GM23338 (cell line): ENCODE results near the gene SORCS3. TPM values are rescaled to one million over a fixed set of nuclear protein-coding genes. Genes with fewer than 3 reads are reported as not detected.

Source experiments
- ATAC-seq: fragments of 200-7000 bp; cut with Tn5 transposase; 3 replicates; pipeline ENCODE4 v1.9.1; 2020
- DNase-seq: peaks from one replicate; pipeline ENCODE4 v3.0.0-alpha.2; 2015; ENCODE audit warnings: low spot score
- H2AFZ ChIP-seq: fragments of 200-600 bp; sonication (generic); 2 replicates; pipeline ENCODE4 v1.8.0; 2016; ENCODE audit warnings: antibody characterized with exemption, mild to moderate bottlenecking, moderate library complexity
- H3F3A ChIP-seq: fragments of 200-600 bp; sonication (generic); replicated peaks from 2 replicates; pipeline ENCODE4 v1.8.0; 2017; ENCODE audit warnings: antibody characterized with exemption, mixed run types, low read depth
- H3K27ac ChIP-seq: fragments of 200-600 bp; sonication (generic); 2 replicates; pipeline ENCODE4 v1.6.1; 2016; ENCODE audit warnings: low read depth
- H3K27me3 ChIP-seq: fragments of 200-600 bp; sonication (generic); 2 replicates; pipeline ENCODE4 v1.8.0; 2016; ENCODE audit warnings: mild to moderate bottlenecking, mixed run types, moderate library complexity; ENCODE audit not compliant: insufficient read depth
- H3K36me3 ChIP-seq: fragments of 200-600 bp; sonication (generic); 2 replicates; pipeline ENCODE4 v1.8.0; 2016; ENCODE audit warnings: mild to moderate bottlenecking; ENCODE audit not compliant: insufficient read depth
- H3K4me1 ChIP-seq: fragments of 200-600 bp; sonication (generic); 2 replicates; pipeline ENCODE4 v1.8.0; 2016; ENCODE audit warnings: mild to moderate bottlenecking, moderate library complexity; ENCODE audit not compliant: insufficient read depth
- H3K4me2 ChIP-seq: fragments of 200-600 bp; sonication (generic); 2 replicates; pipeline ENCODE4 v1.7.1; 2017; ENCODE audit warnings: mixed run types
- H3K4me3 ChIP-seq: fragments of 200-600 bp; sonication (generic); 2 replicates; pipeline ENCODE4 v1.6.1; 2016; ENCODE audit warnings: mixed run types
- H3K79me2 ChIP-seq: fragments of 200-600 bp; sonication (generic); replicated peaks from 2 replicates; pipeline ENCODE4 v1.8.0; 2017; ENCODE audit warnings: mild to moderate bottlenecking; ENCODE audit not compliant: insufficient read depth
- H3K9me2 ChIP-seq: fragments of 200-600 bp; sonication (generic); 2 replicates; pipeline ENCODE4 v1.8.0; 2017; ENCODE audit not compliant: insufficient read depth
- H4K20me1 ChIP-seq: fragments of 200-600 bp; sonication (generic); replicated peaks from 2 replicates; pipeline ENCODE4 v1.8.0; 2017; ENCODE audit warnings: mild to moderate bottlenecking; ENCODE audit not compliant: insufficient read depth
- H3K27ac Mint-ChIP-seq: 2 replicates; pipeline ENCODE4 v1.8.0; 2020; ENCODE audit warnings: inconsistent platforms, mild to moderate bottlenecking, moderate library complexity, mixed read lengths
- H3K27me3 Mint-ChIP-seq: 3 replicates; pipeline ENCODE4 v1.8.0; 2022; ENCODE audit warnings: low read depth, mild to moderate bottlenecking, moderate library complexity, mixed read lengths, inconsistent platforms; ENCODE audit not compliant: insufficient read depth, poor library complexity
- H3K36me3 Mint-ChIP-seq: 3 replicates; pipeline ENCODE4 v1.8.0; 2021; ENCODE audit warnings: low read depth, mild to moderate bottlenecking, inconsistent platforms, moderate library complexity, mixed read lengths
- H3K4me1 Mint-ChIP-seq: 3 replicates; pipeline ENCODE4 v1.8.0; 2020; ENCODE audit warnings: mild to moderate bottlenecking, inconsistent platforms, mixed read lengths
- H3K4me3 Mint-ChIP-seq: 3 replicates; pipeline ENCODE4 v1.8.0; 2021; ENCODE audit warnings: moderate library complexity, mild to moderate bottlenecking, inconsistent platforms, mixed read lengths
- H3K9me3 Mint-ChIP-seq: 3 replicates; pipeline ENCODE4 v1.8.0; 2020; ENCODE audit warnings: moderate library complexity, mild to moderate bottlenecking, inconsistent platforms, mixed read lengths
- CREB1 ChIP-seq: fragments of 250-450 bp; sonication (Bioruptor Pico); IDR thresholded peaks from 2 replicates; pipeline ENCODE4 v1.5.0; 2020; ENCODE audit warnings: low read depth, mild to moderate bottlenecking, moderate library complexity
- EZH2 ChIP-seq: fragments of 200-600 bp; sonication (generic); IDR thresholded peaks from one replicate; pipeline ENCODE4 v1.8.0; 2017; ENCODE audit warnings: antibody characterized with exemption, mild to moderate bottlenecking, low read depth; ENCODE audit not compliant: unreplicated experiment
- POLR2AphosphoS5 ChIP-seq: IDR thresholded peaks from 2 replicates; pipeline ENCODE4 v1.6.1; 2016; ENCODE audit warnings: antibody characterized with exemption, low read depth
- STAT1 ChIP-seq: IDR thresholded peaks from one replicate; pipeline ENCODE4 v1.6.1; 2016; ENCODE audit warnings: antibody characterized with exemption; ENCODE audit not compliant: unreplicated experiment
- ZNF331 ChIP-seq: fragments of 250-450 bp; sonication (Bioruptor Pico); IDR thresholded peaks from 2 replicates; pipeline ENCODE4 v1.5.0; 2020; ENCODE audit warnings: low read depth, mild to moderate bottlenecking, moderate library complexity
- polyA plus RNA-seq: library from polyadenylated mRNA; unstranded; fragments of >200 nt; fragmentation: Nextera tagmentation; extraction: Ambion mirVana; gene quantifications from 2 replicates; pipeline ENCODE4 v1.2.1, GENCODE V29; 2016
- total RNA-seq: library from RNA; depleted of rRNA; stranded (reverse); fragments of >200 nt; shearing (Covaris generic); gene quantifications from 2 replicates; pipeline ENCODE4 v1.2.3, GENCODE V29; 2014
- TF ChIP-seq, protein P1 (sequence below): IDR thresholded peaks from one replicate; pipeline ENCODE4 v1.6.1; 2018; ENCODE audit warnings: antibody characterized with exemption; ENCODE audit not compliant: unreplicated experiment
- TF ChIP-seq, protein P2 (sequence below): IDR thresholded peaks from 2 replicates; pipeline ENCODE4 v1.6.1; 2016; ENCODE audit warnings: antibody characterized with exemption
- TF ChIP-seq, protein P3 (sequence below), 2 experiments: fragments of 200-600 bp in 1 of 2; sonication (generic) in 1 of 2; conservative IDR thresholded peaks; 2 replicates each; pipeline versions ENCODE4 v1.5.1 to v1.6.1; 2016 to 2017; ENCODE audit warnings: antibody characterized with exemption in 2 of 2, low read depth in 2 of 2, mild to moderate bottlenecking in 2 of 2, moderate library complexity in 1 of 2

Gene SORCS3
- total and polyA plus RNA-seq, 2 experiments from 2014 or later, result 0.37 to 1.4 TPM

DNA sequence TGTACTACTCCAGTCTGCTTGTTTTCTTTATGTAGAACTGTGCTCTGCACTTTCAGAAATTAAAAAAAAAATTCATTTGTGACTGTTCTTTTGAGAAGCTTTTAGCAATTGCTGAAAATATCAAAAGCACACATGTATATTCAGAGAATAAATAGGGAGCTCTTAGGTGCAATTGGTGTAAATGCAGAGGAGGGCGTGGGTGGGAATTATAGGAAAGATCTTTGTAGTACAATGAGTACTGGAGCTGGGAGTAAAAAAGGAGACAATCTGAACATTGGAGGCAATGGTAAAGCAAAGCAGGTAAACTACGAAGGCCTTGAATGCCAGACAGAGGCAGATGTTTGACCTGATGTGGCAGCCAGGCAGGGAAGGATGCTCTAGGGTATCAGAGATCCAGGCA lies 267.5 kb downstream of the SORCS3 start (continued):
- TF ChIP-seq, protein P1, sequence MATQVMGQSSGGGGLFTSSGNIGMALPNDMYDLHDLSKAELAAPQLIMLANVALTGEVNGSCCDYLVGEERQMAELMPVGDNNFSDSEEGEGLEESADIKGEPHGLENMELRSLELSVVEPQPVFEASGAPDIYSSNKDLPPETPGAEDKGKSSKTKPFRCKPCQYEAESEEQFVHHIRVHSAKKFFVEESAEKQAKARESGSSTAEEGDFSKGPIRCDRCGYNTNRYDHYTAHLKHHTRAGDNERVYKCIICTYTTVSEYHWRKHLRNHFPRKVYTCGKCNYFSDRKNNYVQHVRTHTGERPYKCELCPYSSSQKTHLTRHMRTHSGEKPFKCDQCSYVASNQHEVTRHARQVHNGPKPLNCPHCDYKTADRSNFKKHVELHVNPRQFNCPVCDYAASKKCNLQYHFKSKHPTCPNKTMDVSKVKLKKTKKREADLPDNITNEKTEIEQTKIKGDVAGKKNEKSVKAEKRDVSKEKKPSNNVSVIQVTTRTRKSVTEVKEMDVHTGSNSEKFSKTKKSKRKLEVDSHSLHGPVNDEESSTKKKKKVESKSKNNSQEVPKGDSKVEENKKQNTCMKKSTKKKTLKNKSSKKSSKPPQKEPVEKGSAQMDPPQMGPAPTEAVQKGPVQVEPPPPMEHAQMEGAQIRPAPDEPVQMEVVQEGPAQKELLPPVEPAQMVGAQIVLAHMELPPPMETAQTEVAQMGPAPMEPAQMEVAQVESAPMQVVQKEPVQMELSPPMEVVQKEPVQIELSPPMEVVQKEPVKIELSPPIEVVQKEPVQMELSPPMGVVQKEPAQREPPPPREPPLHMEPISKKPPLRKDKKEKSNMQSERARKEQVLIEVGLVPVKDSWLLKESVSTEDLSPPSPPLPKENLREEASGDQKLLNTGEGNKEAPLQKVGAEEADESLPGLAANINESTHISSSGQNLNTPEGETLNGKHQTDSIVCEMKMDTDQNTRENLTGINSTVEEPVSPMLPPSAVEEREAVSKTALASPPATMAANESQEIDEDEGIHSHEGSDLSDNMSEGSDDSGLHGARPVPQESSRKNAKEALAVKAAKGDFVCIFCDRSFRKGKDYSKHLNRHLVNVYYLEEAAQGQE, result no peak
- TF ChIP-seq, protein P2, sequence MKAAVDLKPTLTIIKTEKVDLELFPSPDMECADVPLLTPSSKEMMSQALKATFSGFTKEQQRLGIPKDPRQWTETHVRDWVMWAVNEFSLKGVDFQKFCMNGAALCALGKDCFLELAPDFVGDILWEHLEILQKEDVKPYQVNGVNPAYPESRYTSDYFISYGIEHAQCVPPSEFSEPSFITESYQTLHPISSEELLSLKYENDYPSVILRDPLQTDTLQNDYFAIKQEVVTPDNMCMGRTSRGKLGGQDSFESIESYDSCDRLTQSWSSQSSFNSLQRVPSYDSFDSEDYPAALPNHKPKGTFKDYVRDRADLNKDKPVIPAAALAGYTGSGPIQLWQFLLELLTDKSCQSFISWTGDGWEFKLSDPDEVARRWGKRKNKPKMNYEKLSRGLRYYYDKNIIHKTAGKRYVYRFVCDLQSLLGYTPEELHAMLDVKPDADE, result no peak
- TF ChIP-seq CREB1 (CRISPR knock-in tag), result no peak

DNA sequence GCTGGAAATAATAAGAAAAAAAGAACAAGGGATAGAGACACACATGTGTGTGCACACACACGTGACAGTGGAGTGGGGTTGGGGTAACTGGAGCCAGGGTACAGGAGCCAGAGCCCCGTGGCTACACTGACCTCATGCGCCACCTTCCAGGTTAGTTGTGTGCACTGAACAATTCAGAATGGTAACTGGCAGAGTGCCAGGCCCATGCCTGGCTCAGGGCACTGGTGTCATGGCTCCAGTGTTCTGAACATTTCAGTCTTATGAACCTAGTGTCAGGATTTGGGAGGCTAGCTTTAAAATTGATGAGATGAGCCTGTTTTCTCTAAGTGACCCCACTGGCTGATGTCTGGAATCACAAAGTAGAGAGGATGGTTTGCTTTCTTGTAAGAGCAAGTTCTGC lies 269.6 kb downstream of the SORCS3 start:
- no peaks in the 10 kb centered on the region for H3K4me1 ChIP-seq
- H3K4me3 ChIP-seq, result no peak overlapping the region
- no peaks in the 10 kb centered on the region for H3K27me3 ChIP-seq
- H2AFZ ChIP-seq, result no peak overlapping the region
- Mint-ChIP-seq H3K36me3 (no peaks in the 10 kb centered on the region), H3K27ac (no peak overlapping the region), H3K27me3 (peaks cover 4% of the 10 kb centered on the region), H3K9me3 (no peaks in the 10 kb centered on the region; the same call in 2 of the 3 replicates), H3K4me3 (no peak overlapping the region), H3K4me1 (peaks cover 3% of the 10 kb centered on the region; the same call in 2 of the 3 replicates)
- H3K27ac ChIP-seq, result no peak overlapping the region
- DNase-seq, result no peak
- no peaks in the 10 kb centered on the region for H3K79me2 ChIP-seq
- H3F3A ChIP-seq, result no peaks in the 10 kb centered on the region
- H3K4me2 ChIP-seq, result no peak overlapping the region
- no peak for TF ChIP-seq ZNF331 (CRISPR knock-in tag)
- no peak for TF ChIP-seq EZH2
- TF ChIP-seq POLR2AphosphoS5, result no peak
- TF ChIP-seq, protein P1, result no peak
- no peak for TF ChIP-seq STAT1
- TF ChIP-seq, protein P3, sequence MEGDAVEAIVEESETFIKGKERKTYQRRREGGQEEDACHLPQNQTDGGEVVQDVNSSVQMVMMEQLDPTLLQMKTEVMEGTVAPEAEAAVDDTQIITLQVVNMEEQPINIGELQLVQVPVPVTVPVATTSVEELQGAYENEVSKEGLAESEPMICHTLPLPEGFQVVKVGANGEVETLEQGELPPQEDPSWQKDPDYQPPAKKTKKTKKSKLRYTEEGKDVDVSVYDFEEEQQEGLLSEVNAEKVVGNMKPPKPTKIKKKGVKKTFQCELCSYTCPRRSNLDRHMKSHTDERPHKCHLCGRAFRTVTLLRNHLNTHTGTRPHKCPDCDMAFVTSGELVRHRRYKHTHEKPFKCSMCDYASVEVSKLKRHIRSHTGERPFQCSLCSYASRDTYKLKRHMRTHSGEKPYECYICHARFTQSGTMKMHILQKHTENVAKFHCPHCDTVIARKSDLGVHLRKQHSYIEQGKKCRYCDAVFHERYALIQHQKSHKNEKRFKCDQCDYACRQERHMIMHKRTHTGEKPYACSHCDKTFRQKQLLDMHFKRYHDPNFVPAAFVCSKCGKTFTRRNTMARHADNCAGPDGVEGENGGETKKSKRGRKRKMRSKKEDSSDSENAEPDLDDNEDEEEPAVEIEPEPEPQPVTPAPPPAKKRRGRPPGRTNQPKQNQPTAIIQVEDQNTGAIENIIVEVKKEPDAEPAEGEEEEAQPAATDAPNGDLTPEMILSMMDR (conservative IDR thresholded peaks at IDR 0.05; ENCODE audit: low read depth in 2 of 2), result no peak
- no peak for TF ChIP-seq CREB1 (CRISPR knock-in tag)
- H4K20me1 ChIP-seq, result no peaks in the 10 kb centered on the region
- H3K36me3 ChIP-seq, result no peaks in the 10 kb centered on the region
- H3K9me2 ChIP-seq, result no peaks in the 10 kb centered on the region
- ATAC-seq, result no peak
